ENCODE measurements around the gene RRP12. TPM values are rescaled to one million over a fixed set of nuclear protein-coding genes. Genes with fewer than 3 reads are reported as not detected.
A peak's percentile ranks its signal among the peaks of the same experiment; 100 is the strongest.
"Not testable (repeated sequence)": the region's sequence is repeated elsewhere in the genome, so short reads cannot be mapped to it uniquely, and the experiment has no call there.

The RRP12 gene
- total RNA-seq, 1 experiment from 2014 or later: 86.2 TPM

GRCh38 chr10:97425964-97426775, 25.0 kb upstream of the RRP12 start, which contains the start of gene PGAM1:
Gene PGAM1 (plus strand): TSS chr10:97426191. CDS start chr10:97426308, 117 bp downstream.
- H3K4me3 ChIP-seq (ENCODE audit: low read depth, low read length, poor library complexity, severe bottlenecking): peak within 1 kb of the TSS; percentile 79
- peak within 1 kb of the TSS; percentile 91 for H3K27ac ChIP-seq (ENCODE audit: low read depth, low read length, poor library complexity, severe bottlenecking)
- no peaks in the 10 kb centered on the region for H3K9me3 ChIP-seq (ENCODE audit: low read depth, low read length, poor library complexity, severe bottlenecking)
- TF ChIP-seq EZH2 (IDR thresholded peaks at IDR 0.05; ENCODE audit: borderline replicate concordance, low read depth, low read length, poor library complexity, severe bottlenecking): no peak
- peak; percentile 78 for TF ChIP-seq CTCF (conservative IDR thresholded peaks at IDR 0.05; ENCODE audit: low read depth, low read length)
- H3K36me3 ChIP-seq (ENCODE audit: insufficient read depth, low read length, poor library complexity, severe bottlenecking): peaks cover 40% of the 10 kb centered on the region
- no peaks in the 10 kb centered on the region for H3K27me3 ChIP-seq (replicated peaks; ENCODE audit: insufficient read depth, low read depth, low read length, poor library complexity)
- ChIA-PET CTCF (no interaction called here), POLR2A (ENCODE audit: low non-redundant PET) (no interaction called here)
- intact Hi-C loops (cut with micrococcal nuclease; ENCODE audit: unreplicated experiment): no loop called here
- DNase-seq (ENCODE audit: low spot score): peak; percentile 97
- no TSS peak for BruUV-seq (replicated peaks)
- peaks cover 10% of the 10 kb centered on the region for H3K4me1 ChIP-seq (ENCODE audit: insufficient read depth, low read length, poor library complexity, severe bottlenecking)

GRCh38 chr10:97423757-97424098, 22.6 kb upstream of the RRP12 start:
- H3K27ac ChIP-seq (ENCODE audit: low read depth, low read length, poor library complexity, severe bottlenecking); CTCF ChIA-PET; POLR2A ChIA-PET (ENCODE audit: low non-redundant PET); intact Hi-C loops (cut with micrococcal nuclease; ENCODE audit: unreplicated experiment); H3K4me3 ChIP-seq (ENCODE audit: low read depth, low read length, poor library complexity, severe bottlenecking); H3K4me1 ChIP-seq (ENCODE audit: insufficient read depth, low read length, poor library complexity, severe bottlenecking); DNase-seq (ENCODE audit: low spot score); H3K9me3 ChIP-seq (ENCODE audit: low read depth, low read length, poor library complexity, severe bottlenecking); H3K27me3 ChIP-seq (replicated peaks; ENCODE audit: insufficient read depth, low read depth, low read length, poor library complexity); BruUV-seq (replicated peaks): not testable (repeated sequence)
- peaks cover 18% of the 10 kb centered on the region for H3K36me3 ChIP-seq (ENCODE audit: insufficient read depth, low read length, poor library complexity, severe bottlenecking)

GRCh38 chr10:97416565-97416964, 15.4 kb upstream of the RRP12 start:
- TF ChIP-seq EZH2 (IDR thresholded peaks at IDR 0.05; ENCODE audit: borderline replicate concordance, low read depth, low read length, poor library complexity, severe bottlenecking): no peak
- TF ChIP-seq CTCF (conservative IDR thresholded peaks at IDR 0.05; ENCODE audit: low read depth, low read length): no peak
- intact Hi-C loops (cut with micrococcal nuclease; ENCODE audit: unreplicated experiment): no loop called here
- Histone ChIP-seq H3K36me3 (ENCODE audit: insufficient read depth, low read length, poor library complexity, severe bottlenecking) (no peaks in the 10 kb centered on the region), H3K4me1 (ENCODE audit: insufficient read depth, low read length, poor library complexity, severe bottlenecking) (no peaks in the 10 kb centered on the region), H3K27me3 (replicated peaks; ENCODE audit: insufficient read depth, low read depth, low read length, poor library complexity) (no peaks in the 10 kb centered on the region), H3K9me3 (ENCODE audit: low read depth, low read length, poor library complexity, severe bottlenecking) (no peaks in the 10 kb centered on the region), H3K4me3 (ENCODE audit: low read depth, low read length, poor library complexity, severe bottlenecking) (no peak overlapping the region), H3K27ac (ENCODE audit: low read depth, low read length, poor library complexity, severe bottlenecking) (no peak overlapping the region)
- ChIA-PET POLR2A (ENCODE audit: low non-redundant PET) (no interaction called here), CTCF (no interaction called here)
- no peak for DNase-seq (ENCODE audit: low spot score)
- BruUV-seq (replicated peaks): no TSS peak

- Histone ChIP-seq H3K4me1 (ENCODE audit: insufficient read depth, low read length, poor library complexity, severe bottlenecking) (no peaks in the 10 kb centered on the region), H3K36me3 (ENCODE audit: insufficient read depth, low read length, poor library complexity, severe bottlenecking) (no peaks in the 10 kb centered on the region), H3K4me3 (ENCODE audit: low read depth, low read length, poor library complexity, severe bottlenecking) (no peak overlapping the region), H3K9me3 (ENCODE audit: low read depth, low read length, poor library complexity, severe bottlenecking) (no peaks in the 10 kb centered on the region), H3K27ac (ENCODE audit: low read depth, low read length, poor library complexity, severe bottlenecking) (no peak overlapping the region), H3K27me3 (replicated peaks; ENCODE audit: insufficient read depth, low read depth, low read length, poor library complexity) (no peaks in the 10 kb centered on the region)
- POLR2A ChIA-PET (ENCODE audit: low non-redundant PET): no interaction called here
- TF ChIP-seq CTCF (conservative IDR thresholded peaks at IDR 0.05; ENCODE audit: low read depth, low read length) (no peak), EZH2 (IDR thresholded peaks at IDR 0.05; ENCODE audit: borderline replicate concordance, low read depth, low read length, poor library complexity, severe bottlenecking) (no peak)
- intact Hi-C loops (cut with micrococcal nuclease; ENCODE audit: unreplicated experiment): no loop called here
- BruUV-seq (replicated peaks): no TSS peak
- DNase-seq (ENCODE audit: low spot score): no peak
- CTCF ChIA-PET: no interaction called here
Measured at GRCh38 chr10:97412891-97413304, 11.8 kb upstream of the RRP12 start.
